Activated CD4-positive, alpha-beta T cell treated with anti-CD3 and anti-CD28 coated beads for 48 hours (primary cell): ENCODE measurements around the gene PITPNB.
A peak's percentile ranks its signal among the peaks of the same experiment; 100 is the strongest.

Experiments used
- DNase-seq: peaks from one replicate; pipeline ENCODE4 v3.0.0-alpha.2; 2020

Gene PITPNB

GRCh38 chr22:27919222-27919941, at the start of gene PITPNB:
PITPNB (minus strand) TSS chr22:27919256; CDS start chr22:27919191, 65 bp downstream.
- DNase-seq = peak; percentile 99

- DNase-seq = no peak
These were observed 47.4 kb upstream of the PITPNB start for GRCh38 chr22:27966168-27967064.

DNA sequence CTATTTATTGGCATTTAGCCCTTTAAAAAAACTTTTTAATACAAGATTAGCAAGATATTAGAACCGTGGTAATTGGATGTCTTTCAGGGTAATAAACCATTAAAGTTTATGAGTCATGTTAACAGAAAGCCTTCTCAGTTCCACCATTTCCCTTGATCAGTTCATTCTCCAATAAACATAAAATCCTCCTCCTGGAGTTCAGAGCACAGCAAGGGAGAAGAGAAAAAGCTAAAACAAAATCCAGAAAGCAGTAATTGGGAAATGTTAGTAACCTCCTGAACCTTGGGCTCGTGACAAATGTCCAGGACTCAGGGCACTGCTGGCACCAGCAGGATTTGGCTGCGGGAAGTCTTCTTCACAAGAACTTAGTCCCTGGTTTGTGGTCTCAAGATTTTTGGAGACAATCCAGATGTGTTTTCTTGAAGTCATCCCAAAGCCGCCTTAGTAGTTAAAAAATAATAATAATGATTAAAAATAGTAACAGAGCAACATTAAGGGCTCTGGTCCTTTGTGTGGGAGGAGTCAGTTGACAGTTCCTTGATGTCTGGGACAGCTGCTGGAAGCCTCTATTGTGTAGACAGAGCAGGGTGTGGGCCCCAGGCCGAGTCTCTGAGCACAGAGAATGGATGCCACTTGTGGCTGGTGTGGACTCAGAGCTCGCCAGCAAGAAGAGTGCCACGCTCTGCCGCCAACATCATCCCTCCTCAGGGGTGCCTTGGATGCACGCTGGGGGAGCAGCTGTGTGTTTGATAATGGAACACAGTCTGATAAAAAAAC, 43.4 kb upstream of the PITPNB start:
- DNase-seq = no peak

DNA sequence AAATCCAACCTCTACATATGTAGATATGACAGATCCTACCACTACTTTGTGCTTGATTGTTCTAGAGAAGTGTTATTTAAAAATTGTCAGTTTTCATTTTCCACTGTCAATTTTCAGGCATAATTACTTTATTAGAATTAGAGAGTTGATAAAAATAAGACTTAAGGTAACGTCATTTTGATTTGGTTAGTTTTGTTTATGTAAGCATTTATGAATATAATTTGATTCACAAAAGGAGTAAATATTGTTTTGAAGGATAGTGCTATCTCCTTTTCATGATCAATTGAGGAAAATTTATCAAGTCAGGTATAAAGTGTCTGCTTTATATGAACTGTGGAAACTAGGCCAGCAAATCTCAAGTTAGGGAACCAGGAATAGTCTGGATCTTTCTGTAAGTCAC, 42.6 kb upstream of the PITPNB start:
- no peak for DNase-seq

DNA sequence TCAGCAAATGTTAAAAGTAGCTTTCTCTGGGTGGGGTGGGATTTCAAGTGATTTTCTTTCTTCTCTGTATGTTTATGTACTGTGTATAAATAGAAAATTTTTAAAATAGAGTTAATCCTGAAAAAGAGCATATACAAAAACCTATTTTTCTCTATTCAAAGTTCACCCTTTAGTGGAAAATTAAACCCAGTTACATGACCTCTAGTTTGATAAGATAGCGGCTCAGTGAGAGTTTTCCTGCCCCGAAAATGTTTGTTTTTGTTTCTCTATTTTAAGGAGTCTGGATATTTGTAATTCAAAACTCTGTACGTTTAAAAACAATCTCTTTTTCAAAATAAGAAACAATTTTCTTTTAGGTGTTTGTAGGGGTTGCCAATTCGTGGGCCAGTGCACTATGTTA, 42.1 kb upstream of the PITPNB start:
- DNase-seq = no peak

DNA sequence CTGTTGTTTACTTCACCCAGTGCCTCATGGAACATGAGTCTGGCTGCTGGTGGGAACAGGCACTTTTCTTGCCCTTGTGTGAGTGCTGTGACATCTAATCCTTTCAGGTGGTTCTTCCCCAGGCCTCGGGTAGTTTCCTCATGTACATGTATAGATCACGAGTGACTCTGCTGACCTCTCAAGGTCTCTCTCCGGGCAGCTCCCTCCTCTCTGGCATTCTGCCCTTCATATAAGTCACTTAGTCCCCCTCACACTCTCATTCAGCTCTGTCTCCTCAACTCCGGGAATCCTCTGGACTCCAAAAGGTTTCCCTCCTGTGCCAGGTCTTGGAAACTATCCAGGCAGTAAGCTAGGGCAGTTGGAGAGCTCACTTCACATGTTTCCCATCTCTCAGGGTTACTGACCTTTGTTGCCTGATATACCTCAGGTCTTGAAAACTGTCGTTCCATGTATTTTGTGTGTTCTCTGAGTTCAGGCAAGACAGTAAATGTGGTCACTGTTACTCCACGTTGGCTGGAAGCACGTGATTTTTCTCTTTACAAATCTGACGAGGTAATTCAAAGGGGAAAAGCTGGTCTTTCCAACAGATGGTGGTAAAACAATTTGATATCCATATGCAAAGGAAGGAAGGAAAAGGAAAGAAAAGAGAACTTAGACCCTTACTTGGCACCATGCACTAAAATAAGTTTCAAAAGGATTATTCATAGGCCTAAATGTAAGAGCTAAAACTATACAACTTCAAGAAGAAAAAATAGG, 40.5 kb upstream of the PITPNB start:
- no peak for DNase-seq

- DNase-seq = no peak
These were observed 33.7 kb upstream of the PITPNB start for GRCh38 chr22:27952779-27953178.

DNA sequence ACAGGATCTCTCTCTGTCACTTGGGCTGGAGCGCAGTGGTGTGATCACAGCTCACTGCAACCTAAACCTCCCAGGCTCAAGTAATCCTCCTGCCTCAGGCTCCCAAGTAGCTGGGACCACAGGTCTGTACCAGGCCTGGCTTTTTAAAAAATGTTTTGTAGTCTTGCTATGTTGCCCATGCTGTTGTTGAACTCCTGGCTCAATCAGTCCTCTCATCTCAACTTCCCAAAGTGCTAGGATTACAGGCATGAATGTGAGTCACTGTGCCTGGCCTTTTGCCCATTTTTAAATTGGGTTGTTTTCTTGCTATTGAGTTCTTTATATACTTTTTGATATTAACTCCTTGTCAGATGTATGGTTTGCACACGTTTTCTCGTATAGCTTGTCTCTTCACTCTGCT, 33.0 kb upstream of the PITPNB start:
- DNase-seq = no peak

GRCh38 chr22:27949421-27949820, 30.4 kb upstream of the PITPNB start:
- DNase-seq = no peak

GRCh38 chr22:27948569-27948968, 29.5 kb upstream of the PITPNB start:
- no peak for DNase-seq

DNA sequence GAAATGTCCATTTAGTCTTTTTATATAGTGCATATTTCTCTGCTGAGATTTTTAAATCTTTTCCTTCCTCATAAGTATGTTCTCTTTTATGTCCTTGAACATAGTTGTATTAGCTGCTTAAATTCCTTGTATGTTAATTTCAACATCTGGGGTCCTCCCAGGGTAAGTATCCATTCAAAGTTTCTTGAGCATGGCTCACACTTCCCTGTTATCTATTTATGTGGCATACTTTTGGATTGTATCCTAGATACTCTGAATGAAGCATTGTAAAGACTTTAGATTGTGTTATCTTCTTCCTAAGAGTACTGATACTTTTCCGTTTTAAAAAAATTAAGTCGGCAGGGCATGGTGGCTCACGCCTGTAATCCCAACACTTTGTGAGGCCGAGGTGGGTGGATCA, 28.4 kb upstream of the PITPNB start:
- no peak for DNase-seq

- no peak for DNase-seq
These were observed 22.1 kb upstream of the PITPNB start for GRCh38 chr22:27941143-27941542.

GRCh38 chr22:27937453-27937852, 18.4 kb upstream of the PITPNB start:
- DNase-seq = no peak

DNA sequence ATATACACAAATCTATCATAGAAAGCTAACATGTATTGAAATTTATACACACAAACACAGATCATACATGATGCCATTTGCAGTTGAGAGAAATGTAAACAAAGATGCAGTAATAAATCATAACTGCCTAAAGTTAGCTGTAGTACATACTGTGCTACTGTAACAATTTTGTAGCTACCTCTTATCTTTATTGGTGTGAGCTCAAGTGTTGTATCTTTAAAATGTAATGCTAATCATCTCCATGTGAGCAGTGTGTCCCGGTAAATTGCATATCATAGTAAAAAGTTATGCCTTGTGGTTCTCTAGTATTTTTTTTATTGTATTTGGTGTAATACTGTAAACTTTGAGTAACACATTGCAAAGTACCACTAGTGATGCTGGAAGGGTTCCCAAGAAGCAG, 16.8 kb upstream of the PITPNB start:
- DNase-seq = no peak

DNA sequence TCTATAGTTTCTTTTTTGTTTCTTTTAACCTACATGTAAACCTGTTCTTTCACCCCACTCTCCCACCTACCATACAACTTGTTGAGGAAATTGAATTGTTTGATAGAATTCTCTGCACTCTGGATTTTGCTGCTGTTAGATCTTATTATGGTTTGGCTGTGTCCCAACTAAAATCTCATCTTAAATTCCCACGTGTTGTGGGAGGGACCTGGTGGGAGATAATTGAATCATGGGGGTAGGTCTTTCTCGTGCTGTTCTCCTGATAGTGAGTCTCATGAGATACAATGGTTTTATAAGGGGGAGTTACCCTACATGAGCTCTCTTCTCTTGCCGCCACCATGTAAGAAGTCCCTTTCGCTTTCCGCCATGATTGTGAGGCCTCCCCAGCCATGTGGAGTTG, 15.0 kb upstream of the PITPNB start:
- no peak for DNase-seq

- DNase-seq = no peak
These were observed 14.3 kb upstream of the PITPNB start for GRCh38 chr22:27933186-27933983.

DNA sequence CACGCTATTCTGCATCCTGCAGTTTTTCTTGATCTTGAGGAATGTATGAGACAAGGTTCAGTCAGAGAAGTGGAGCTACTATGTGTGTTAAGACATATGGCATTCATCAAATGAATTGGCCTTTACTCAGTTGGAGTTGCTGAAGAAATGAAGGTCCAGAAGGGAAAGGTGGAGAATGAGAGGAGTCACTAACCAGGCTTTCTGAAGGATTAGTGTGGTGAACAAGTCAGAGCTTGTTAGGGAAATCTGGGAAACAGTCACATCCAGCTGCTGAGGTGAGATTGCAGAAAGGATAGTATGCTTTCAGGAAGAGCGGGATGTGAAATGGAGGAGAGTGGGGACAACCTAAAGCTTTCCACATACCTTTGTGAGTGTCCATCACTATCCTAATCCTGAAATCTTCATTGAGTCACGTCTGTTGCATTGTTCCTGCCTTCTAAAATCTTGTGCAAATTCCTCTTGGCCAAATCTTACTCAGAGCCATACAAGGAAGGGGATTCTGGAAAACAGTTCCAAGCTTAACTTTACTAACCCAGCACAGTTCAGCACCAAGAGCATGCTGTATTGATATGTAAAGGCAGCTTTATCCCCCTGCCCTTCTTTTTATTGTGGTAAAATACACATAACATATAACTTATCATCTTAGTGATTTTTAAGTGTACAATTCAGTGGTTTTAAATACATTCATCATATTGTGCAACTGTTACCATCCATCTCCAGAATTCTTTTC, 11.4 kb upstream of the PITPNB start:
- DNase-seq = no peak

DNA sequence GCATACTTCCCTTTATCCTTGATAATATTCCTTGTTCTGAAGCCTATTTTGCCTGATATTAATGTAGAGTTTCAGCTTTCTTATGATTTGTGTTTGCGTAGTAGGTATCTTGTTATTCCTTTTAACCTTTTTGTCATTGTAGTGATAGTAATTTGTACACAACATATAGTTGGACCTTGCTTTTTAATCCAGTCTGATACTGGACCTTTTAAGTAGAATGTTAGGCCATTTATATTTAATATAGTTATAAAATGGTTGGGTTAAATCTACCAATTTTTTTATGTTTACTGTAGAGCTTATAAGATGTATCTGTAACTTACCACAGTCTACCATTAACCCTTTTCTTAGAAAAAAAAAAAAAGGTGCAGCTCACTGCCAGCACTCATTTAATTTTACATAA, 8.6 kb upstream of the PITPNB start:
- no peak for DNase-seq

DNA sequence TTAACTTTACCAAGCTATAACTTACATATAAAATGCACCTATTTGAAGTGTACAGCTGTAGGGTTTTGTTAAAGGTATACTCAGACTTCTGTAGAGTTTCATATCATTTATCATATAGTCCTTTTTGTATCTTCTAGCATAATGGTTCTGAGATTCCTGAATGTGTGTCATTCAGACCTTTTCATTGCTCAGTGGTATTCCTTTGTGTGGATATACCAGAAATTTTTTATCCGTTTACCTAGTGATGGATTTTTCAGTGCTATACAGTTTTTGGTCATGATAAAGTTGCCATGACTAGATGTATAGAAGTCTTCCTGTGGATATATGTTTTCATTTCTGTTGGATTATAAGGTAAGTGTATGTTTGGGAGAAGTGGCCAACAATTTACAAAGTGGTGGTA, 6.3 kb upstream of the PITPNB start:
- DNase-seq = no peak

- peak; percentile 4 for DNase-seq
These were observed 1.1 kb upstream of the PITPNB start for GRCh38 chr22:27919942-27920755.
